HFF-Myc (cell line): ENCODE results near the gene RUNDC3A.
A peak's percentile ranks its signal among the peaks of the same experiment; 100 is the strongest.

Source experiments
- DNase-seq: peaks from one replicate; pipeline ENCODE4 v3.0.0-alpha.2; 2011; ENCODE audit warnings: low read depth; ENCODE audit errors: extremely low read depth
- H3K4me3 ChIP-seq: replicated peaks from 2 replicates; pipeline ENCODE4 v1.5.1; 2011; ENCODE audit warnings: low read depth, mild to moderate bottlenecking, control low read depth, low read length
- CTCF ChIP-seq: IDR thresholded peaks from 2 replicates; pipeline ENCODE4 v1.5.1; 2012; ENCODE audit warnings: mild to moderate bottlenecking, low read depth, low read length, control low read depth; ENCODE audit errors: missing control alignments

RUNDC3A gene

GRCh38 chr17:44304651-44305050, 3.8 kb upstream of the RUNDC3A start:
- DNase-seq = no peak
- no peak overlapping the region for H3K4me3 ChIP-seq
- no peak for TF ChIP-seq CTCF

GRCh38 chr17:44307387-44308186, 814 bp upstream of the RUNDC3A start:
- DNase-seq = no peak
- no peak for TF ChIP-seq CTCF
- no peak overlapping the region for H3K4me3 ChIP-seq

- H3K4me3 ChIP-seq = 0 out of 2 replicates have a peak overlapping the region, but pooled peaks have one; percentile 19
- DNase-seq = no peak
- TF ChIP-seq CTCF = no peak
Measured at GRCh38 chr17:44308865-44309264, 464 bp downstream of the RUNDC3A start.

GRCh38 chr17:44309472-44309871, 1.1 kb downstream of the RUNDC3A start:
- H3K4me3 ChIP-seq = no peak overlapping the region
- no peak for DNase-seq
- TF ChIP-seq CTCF = no peak

- no peak for TF ChIP-seq CTCF
- H3K4me3 ChIP-seq = no peak overlapping the region
- DNase-seq = no peak
Measured at GRCh38 chr17:44310188-44310587, 1.8 kb downstream of the RUNDC3A start.

GRCh38 chr17:44310609-44311376, 2.4 kb downstream of the RUNDC3A start:
- no peak for DNase-seq
- H3K4me3 ChIP-seq = no peak overlapping the region
- TF ChIP-seq CTCF = no peak
